GM19455 (cell line): ENCODE results near the gene DOP1B.
"Not testable (repeated sequence)": the region's sequence is repeated elsewhere in the genome, so short reads cannot be mapped to it uniquely, and the experiment has no call there.

Source experiments
- ATAC-seq: cut with Tn5 transposase; IDR thresholded peaks from one replicate; pipeline ENCODE4 v1.9.1; 2021; ENCODE audit not compliant: unreplicated experiment

The DOP1B gene

DNA sequence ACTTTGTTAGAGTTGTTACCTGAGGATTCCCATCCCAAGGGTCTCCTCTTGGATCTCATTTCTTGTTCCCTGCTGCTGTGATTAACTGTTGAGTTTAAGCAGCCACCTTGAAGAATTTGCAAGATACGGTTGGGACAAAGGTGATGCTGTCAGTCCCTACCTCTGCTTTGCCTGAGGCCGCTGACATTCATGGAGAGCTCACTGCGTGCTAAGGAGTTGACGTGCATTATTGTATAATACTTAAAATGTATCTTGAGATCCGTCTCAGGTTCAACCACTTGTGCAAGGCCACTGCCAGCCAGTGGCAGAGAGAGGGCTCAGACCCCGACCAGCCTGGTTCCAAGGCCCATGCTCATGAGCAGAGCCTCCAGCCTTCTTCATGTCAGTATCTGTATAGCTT, 14.2 kb downstream of the DOP1B start:
- ATAC-seq = no peak

DNA sequence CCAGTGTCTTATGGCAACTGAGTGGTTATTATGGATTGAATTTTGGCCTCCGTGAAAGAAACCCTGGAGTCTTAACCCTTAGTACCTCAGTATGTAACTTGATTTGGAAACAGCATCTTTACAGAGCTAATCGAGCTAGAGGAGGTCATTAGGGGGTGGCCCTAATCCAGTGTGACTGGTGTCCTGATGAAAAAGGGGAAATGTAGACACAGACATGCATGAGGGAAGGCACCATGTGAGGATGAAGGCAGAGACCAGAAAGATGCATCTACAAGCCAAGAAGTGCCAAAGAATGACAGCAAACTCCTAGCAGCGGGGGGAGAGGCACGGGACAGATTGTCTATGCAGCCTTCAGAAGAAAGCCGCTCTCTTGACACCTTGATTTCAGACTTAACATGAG, 14.7 kb downstream of the DOP1B start:
- no peak for ATAC-seq

DNA sequence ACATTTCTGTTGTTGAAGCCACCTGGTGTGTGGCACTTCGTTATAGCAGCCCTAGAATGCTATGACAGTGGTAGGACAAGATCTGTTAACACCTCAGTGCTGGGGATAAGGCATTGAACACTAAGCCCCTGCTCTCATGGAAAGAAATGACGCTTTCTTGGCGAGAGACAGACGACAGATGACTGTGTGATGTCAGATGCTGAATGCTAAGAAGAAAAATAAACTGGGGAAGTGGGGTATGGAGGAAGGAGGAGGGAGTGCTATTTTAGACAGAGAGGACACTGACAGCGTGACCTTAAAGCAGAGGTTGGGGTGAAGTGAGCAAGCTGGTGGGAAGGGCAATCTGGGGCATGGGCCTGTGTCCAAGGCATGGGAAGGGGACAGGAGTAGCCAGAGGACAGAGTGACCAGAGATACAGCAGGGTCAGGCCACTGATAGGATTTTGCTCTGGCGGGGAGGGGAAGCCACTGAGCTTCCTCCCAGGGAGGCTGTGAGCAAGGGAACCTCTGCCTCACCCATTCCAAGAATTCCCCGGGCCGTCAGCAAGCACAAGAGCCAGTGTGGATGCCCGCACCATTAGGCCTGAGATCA, 15.2 kb downstream of the DOP1B start:
- no peak for ATAC-seq

DNA sequence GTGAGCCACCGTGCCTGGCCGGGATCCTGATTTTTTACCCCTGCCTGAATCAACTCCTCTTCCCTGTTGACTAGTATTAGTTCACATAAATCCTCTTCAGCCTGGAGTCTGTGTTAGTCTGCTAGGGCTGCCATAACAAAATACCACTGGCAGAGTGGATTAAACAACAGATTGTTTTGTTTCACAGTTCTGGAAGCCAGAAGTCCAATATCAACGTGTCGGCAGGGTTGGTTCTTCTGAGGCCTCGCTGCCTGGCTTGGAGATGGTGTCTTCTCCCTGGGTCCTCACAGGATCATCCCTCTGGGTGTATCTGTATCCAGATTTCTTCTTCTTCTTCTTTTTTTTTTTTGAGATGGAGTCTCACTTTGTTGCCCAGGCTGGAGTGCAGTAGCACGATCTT, 18.2 kb downstream of the DOP1B start:
- ATAC-seq = no peak

DNA sequence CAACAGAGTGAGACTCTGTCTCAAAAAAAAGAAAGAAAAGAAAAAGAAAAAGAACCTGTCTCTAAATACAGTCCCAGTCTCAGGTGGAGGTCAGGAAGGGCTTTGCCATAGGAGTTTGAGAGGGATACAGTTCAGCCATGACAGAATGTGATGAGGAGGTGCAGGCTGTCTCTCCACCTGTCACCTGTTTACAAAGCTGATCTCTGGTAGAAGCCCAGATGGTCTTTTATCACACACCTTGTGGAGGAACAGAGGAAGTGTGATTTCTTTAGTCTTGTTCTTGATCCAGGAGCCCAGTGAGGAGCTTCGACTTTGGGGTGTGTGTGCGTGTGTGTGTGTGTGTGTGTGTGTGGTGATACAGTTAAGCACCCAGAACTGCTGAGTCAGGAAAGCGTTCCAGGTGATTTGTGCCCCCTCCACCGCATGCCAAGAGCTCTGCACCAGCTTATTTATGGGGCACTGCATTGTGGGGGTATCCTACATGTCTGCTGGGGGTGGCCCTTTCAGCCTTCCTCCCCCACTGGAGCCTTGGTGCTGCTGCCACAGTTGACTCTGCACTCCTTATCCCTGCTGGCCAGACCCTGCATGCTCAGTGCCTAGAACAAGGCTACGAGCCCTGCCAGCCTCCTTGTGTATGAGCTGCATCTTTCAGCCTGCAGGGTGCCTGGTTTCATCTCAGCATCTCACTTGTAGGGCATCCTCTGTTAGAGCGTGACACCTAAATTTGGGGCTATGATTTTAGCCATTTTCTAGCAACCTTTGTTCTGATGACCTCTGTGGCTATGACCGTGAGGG, 19.3 kb downstream of the DOP1B start:
- ATAC-seq = no peak

DNA sequence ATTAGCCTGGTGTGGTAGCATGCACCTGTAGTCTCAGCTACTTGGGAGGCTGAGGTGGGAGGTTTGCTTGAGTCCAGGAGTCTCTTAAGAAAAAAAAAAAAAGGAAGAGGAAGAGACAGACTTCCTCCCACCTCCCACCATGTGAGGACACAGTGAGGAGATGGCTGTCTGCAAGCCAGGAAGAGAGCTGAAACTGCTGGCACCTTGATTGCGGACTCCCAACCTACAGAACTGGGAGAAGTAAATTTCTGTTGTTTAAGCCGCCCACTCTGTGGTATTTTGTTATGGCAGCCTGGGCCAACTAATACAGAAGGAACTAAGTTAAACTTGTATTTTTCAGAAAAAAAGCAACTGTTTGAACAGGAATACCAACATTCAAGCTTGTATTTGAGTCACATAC, 21.7 kb downstream of the DOP1B start:
- no peak for ATAC-seq

DNA sequence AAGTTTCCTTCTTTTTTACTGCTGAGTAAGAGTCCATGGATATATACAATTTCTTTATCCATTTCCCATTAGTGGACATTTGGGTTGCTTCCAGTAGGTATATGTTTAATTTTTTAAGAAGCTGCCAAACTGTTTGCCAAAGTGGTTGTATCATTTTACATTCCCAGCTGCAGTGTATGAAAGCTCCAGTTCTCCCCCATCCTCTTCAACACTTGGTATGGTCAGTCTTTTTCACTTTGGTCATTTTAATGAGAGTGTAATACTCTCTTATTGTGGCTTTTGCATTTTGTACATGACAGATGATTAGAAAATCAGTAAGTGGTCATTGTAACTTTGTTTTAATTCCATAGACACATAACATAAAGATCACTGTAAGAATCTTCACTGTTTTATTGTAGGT, 22.5 kb downstream of the DOP1B start:
- ATAC-seq = no peak

DNA sequence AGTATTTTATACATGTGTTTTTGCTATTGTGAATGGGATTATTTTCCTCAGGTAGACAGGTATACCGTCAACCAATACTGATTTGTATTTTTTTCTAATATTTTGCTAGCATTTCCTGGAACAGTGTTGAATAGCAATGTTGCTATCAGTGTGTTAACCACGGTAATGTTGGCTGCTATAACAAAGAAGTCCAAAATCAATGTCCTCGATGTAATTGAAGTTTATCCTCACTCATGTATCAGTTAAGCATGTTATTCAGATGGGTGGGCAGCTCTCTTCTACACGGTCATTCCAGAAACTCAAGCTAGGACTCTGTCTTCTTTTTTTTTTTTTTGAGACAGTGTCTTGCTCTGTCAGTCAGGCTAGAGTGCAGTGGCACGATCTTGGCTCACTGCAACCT, 24.3 kb downstream of the DOP1B start:
- ATAC-seq = no peak

DNA sequence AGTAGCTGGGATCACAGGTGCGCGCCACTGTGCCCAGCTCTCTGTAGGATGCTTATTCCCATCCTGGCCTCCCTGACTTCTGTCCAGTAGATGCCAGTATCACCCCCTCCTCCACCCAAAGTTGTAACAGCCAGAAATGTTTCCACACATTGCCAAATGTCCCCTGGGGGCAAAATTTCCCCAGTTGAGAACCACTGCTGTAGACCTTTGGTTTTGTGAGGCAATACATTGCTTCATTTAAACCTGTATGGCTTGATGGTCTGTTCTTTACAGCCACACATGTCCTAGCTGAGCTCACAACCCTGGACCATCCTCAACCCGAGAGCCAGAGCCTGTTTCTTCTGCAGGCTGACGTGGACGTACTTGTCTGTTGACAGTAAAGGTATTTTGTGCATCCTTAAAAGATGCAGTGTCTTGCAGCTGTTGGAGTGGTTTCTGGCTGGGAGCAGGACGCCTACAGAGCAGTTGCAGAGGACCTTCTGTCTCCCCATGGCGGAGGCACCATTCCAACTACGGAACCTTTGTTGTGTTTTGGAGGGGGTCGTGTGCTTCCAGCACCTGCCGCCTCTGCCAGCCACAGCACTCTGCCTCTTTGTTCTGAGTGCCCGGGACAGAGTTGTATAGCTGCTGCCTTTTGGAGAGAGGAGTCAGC, 26.6 kb downstream of the DOP1B start:
- no peak for ATAC-seq

DNA sequence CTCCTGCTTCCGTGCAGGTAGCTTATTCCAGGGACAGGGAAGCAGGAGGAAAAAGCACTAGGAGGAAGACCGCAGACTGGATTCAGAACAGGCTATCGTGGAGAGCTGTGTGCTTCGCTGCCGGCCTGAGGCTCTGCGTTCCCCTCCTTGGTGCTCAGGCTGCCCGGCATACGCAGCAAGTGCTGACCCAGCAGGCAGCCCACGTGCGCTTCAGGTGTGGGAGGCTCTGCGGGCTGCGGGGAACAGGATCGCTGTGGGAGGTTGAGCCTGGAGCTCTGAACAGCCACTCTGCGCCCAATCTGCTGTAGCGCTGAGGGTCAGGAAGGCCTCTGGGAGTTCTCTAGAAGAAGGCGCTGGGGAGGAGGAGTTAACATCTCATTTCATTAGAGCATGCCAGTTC, 27.9 kb downstream of the DOP1B start:
- no peak for ATAC-seq

DNA sequence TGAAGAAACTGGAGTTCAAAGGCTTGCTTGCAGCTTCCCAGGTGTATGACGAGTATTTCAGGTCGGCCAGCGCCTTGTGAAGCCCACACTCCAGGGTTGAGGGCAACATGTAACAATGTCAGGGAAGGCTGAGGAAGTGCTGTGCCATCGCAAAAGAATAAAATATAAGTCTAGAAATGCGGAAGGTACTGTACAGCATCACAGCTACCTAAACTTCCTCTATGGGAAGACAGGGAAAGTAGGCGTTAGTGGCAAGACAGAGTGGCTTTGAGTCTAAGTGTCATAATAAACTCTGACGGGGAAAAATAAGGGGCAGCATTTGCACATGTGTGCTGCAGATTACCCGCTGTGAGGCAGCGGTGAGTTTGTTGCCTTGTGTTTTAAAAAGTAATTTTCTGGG, 28.9 kb downstream of the DOP1B start:
- ATAC-seq = no peak

DNA sequence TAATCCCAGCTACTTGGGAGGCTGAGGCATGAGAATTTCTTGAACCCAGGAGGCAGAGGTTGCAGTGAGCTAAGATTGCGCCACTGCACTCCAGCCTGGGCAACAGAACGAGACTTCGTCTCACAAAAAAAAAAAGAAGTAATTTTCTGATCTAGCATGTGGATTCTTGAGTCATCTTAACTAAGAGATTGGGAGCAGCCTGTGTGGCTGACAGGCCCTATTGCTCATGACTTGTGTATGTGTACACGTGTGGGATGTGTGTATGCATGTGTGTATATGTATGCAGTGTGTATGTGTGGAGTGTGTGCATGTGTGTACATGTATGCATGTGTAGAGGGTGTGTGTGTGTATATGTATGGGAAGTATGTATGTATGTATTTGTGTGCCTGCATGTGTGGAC, 29.5 kb downstream of the DOP1B start:
- ATAC-seq = no peak

DNA sequence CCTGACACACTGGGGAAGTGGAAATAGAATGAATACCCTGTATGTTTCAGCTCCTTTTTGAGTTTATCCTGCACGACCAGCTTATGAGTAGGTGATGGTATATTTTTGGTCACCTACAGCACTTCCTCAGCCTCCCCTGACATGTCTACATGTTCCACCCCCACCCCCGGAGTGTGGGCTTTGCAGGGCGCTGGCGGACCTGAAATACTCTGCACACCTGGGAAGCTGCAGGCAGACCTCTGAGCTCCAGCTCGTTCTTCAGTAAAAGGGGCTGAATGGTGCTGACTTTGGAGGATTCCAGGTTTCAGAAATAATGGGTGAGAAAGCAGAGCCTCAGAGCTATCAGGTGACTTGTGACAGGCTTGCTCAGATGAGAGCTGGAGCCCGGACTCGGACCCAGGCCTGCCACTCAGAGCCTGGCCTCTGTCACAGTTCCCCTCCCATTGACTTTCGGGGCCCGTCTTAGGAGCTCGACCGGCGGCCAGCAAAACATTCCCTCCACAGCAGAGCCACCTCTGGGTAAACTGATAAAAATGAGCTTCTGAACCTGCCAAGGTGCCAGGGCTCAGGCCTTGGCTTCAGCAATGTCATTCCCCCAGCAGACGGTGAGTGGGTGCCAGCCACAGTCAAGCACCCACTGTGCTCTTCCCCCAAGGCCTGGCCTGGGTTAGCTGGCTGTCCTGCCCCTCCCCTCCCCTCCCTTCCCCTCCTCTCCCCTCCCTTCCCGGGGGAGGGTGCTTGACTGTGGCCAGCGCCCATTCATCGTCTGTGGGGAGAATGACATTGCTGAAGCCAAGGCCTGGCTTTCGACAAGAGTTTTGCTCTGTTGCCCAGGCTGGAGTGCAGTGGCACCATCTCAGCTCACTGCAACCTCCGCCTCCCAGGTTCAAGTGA, 30.1 kb downstream of the DOP1B start:
- ATAC-seq = no peak

DNA sequence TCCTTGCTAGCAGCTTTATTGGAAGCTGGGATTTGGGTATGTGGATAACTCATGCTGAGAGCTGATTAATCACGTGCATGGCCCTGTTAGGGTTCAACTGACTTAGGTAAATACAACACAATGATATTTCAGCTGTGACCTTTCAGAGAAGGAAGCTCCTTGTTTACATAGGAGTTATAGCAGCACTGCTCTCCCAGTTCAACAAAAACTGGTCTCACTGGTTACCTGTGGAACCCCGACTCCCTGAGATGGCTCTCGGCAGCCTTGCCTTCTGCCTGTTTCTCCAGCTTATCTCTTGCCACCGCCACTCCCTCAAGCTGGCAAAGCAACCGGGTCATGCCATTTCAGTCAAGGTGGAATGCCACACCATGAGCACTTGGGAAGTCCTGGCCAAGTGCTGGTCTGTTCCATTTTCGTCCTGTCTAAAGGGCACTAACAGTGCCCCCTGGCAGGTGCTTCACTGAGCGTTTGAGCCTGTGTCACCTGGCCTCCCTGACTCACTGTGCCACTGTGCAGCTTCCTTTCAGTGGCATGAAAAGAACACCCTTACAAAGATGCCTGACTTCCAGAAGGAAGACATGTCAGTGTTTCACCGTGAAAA, 31.6 kb downstream of the DOP1B start:
- ATAC-seq = no peak

DNA sequence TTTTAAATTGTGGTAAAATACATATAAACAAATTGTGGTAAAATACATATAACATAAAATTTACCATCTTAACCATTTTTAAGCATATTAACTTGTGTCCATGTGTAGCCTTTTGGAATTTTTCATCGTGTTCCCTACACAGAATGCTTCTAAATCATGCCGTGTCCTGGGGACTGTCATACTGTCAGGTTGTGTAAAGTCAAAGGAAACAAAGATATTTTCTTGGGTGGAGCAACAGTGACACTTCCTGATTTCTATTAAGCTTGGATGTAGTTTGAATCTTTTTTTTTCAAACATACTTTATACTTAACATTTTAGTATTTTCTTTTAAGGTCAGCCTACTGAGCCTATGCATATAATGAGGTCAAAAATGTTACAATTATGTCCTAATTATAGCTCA, 32.3 kb downstream of the DOP1B start:
- no peak for ATAC-seq

DNA sequence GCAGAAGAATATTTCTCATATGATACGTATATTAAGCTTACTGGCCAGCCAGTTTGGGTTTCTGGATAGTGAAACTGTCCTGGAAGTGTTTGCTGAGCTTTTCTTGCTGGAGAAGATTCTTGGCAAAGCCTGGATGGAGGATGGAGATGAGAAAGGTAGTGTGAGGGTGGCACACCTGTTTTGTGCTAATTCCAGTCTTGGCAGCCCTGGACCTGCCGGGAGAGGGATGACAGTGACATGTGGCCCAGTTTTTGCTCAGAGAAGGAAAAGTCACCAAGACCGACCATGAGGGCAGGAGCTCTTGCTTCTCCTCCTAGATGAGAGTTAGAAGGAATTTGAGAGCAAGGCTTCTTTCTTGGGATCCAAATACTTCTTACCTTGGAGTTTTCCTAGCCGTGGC, 34.1 kb downstream of the DOP1B start:
- no peak for ATAC-seq

DNA sequence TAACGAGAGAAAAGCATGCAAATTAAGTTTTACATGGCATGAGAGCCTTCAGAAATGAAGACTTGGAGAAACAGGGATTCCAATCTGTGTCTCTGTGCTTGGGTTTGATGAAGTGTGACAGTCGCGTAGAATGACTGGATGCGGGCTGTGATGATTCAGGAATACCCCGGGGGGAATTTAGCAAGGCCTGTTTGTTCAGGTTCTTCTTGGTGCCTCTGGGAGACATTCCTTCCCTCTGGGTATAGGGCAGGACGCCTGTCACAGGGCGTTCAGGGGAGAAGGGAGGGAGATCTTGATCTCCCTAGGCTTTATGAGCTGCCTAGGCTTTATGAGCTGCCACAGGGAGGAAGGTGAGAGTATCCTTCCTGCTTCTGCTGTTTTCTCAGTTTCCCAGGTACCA, 36.6 kb downstream of the DOP1B start:
- no peak for ATAC-seq

DNA sequence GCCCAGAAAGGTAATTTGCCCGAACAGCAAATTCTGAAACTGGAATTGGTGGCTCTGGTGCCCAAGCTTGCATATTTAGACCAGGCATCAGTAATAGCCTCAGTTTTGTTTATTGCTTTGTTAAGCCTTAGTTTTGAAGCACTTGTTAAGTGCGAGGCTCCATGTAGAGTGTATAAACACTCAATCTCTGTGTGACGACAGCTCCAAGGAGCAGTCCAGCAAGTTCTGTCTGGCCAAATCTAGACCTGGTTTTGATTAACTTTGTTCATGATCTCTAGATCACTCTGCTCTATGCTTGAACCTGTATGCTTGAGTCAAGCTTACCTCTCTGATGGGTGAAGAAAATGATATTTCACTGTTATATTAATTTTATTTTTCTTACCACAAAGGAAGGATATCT, 37.4 kb downstream of the DOP1B start:
- no peak for ATAC-seq

DNA sequence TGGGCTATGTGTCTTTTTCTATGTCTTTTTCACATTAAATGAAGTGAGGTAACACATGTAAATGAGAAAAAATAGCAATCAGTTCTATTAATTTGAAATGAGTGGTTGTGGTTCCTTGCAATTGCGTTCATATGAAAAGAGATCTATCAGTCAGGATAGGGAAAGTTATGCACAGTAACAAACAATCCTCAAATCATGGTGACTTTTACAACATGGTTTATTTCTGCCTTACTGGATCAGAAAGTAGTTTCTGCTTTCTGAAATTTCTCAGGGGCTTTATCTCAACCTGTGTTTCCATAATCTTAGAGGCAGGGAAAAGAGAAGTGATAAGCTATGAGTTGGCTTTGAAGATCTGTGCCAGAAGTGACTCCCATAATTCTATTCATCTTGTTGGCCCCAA, 39.0 kb downstream of the DOP1B start:
- no peak for ATAC-seq

DNA sequence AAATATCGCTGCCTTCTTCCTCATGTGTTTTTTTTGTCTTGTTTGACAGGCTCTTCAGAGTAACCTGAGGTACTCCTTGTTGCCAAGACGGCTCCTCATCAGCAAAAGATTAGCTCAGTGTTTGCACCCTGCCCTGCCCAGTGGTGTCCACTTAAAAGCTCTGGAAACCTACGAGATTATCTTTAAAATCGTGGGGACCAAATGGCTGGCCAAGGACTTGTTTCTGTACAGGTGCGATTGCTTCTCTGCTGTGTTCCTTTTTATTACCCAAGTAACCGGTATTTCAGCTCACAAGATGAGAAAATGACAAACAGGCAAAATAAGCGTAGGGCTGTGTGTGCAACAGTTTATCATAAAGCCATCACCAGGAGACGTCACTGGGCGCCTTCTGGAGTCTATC, 42.4 kb downstream of the DOP1B start:
- no peak for ATAC-seq

DNA sequence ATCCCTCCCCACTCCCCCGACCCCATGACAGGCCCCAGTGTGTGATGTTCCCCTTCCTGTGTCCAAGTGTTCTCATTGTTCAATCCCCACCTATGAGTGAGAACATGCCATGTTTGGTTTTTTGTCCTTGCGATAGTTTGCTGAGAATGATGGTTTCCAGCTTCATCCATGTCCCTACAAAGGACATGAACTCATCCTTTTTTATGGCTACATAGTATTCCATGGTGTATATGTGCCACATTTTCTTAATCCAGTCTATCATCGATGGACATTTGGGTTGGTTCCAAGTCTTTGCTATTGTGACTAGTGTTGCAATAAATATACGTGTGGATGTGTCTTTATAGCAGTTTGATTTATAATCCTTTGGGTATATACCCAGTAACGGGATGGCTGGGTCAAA, 43.0 kb downstream of the DOP1B start:
- not testable (repeated sequence) for ATAC-seq
